ENCODE results near the gene SNX1.

DNA sequence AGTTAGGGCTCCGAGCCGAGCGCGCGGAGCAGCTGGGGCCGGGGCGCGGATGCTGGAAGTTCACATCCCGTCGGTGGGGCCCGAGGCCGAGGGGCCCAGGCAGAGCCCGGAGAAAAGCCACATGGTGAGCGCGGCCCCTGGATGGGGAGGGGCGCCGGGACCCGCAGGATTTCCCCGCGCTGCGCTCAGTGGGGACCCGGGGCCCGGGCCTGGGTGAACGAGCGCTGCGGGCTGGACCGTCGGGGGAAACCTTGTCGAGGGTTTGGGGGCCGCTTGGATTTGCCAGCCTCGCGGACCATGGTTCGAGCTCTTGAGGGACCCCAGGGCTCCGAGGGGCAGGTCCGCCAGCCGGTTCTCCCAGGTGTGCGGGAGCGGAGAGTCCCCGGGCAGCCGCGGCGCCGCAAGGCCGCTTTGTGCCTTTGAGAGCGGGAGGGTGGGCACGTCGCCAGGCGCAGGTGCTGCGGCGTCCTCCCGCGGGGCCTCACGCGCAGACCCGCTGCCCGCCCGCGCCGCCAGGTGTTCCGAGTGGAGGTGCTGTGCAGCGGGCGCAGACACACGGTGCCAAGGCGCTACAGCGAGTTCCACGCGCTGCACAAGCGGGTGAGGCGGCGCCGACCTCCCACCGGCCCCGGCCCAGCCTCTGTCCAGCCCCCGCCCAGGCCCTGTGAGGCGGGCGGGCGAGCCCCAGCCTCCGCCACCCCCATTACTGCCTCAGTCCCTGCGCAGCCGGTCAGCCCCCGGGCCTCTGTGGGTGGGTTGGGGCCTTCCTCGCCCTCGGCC, 56.1 kb downstream of the SNX1 start, which contains the start of gene SNX22:
- TF ChIP-seq GATA3 (IDR thresholded peaks at IDR 0.05; ENCODE audit: low read depth, low read length) (no peak), GATA2 (IDR thresholded peaks at IDR 0.05; ENCODE audit: low read depth, low read length) (no peak)
